Measurements from ENCODE around the gene DMD. TPM values are rescaled to one million over a fixed set of nuclear protein-coding genes. Genes with fewer than 3 reads are reported as not detected.
A peak's percentile ranks its signal among the peaks of the same experiment; 100 is the strongest.

The DMD gene
- polyA plus RNA-seq, 3 donors from 2014 or later: not detected

GRCh38 chrX:32501606-32502005, 709.7 kb downstream of the DMD start:
- no peak for DNase-seq
- H3K27me3 Mint-ChIP-seq (ENCODE audit: low read depth in 3 of 3): peaks cover 0 to 1% (median 0%) of the 10 kb centered on the region in 3 donors
- no peak overlapping the region for H3K4me3 Mint-ChIP-seq
- H3K9me3 Mint-ChIP-seq: peaks cover 0 to 5% (median 0%) of the 10 kb centered on the region in 6 donors
- H3K27ac Mint-ChIP-seq: no peak overlapping the region
- no peaks in the 10 kb centered on the region for H3K4me1 Mint-ChIP-seq
- no peaks in the 10 kb centered on the region for H3K36me3 Mint-ChIP-seq

DNA sequence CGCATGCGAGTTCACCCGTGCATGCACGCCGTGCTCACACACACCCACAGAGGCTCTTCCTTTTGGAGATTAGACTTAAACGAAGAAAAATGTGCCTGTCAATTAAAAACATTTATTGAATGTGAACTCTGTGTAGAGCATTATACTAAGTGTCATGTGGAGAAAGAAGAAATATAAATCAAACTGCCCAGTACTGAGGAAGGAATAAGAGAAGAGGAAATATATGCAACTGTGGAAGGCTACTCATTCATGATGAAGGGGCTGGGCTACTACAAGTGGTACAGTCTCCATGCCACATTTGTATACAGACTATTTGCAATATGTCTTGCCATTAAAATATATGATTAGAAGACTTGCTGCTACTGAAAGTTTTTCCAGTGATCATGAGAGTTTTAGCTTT, 714.7 kb downstream of the DMD start:
- H3K4me1 Mint-ChIP-seq: no peaks in the 10 kb centered on the region
- H3K27me3 Mint-ChIP-seq (ENCODE audit: low read depth in 3 of 3): peaks cover 0 to 1% (median 0%) of the 10 kb centered on the region in 3 donors
- H3K27ac Mint-ChIP-seq: no peak overlapping the region
- no peaks in the 10 kb centered on the region for H3K36me3 Mint-ChIP-seq
- no peak overlapping the region for H3K4me3 Mint-ChIP-seq
- no peak for DNase-seq
- peaks cover 0 to 5% (median 0%) of the 10 kb centered on the region in 6 donors for H3K9me3 Mint-ChIP-seq

DNA sequence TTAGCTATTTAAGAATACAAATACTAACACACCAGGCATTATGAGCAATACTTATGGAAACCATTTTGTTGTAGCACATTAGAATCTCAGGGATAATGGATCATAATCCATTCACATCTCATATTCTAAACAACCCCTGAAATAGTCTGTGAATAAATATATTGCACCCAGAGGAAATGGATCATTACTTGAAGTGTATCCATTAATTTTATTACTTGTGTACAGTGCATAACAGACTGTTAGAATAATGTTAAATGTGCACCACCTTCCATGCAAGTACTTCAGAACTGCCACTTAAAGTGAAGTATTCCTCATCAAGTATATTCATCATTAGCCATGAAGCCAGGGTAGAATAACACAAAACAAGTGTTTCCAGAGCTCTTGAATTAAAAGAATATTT, 715.5 kb downstream of the DMD start:
- no peaks in the 10 kb centered on the region for H3K36me3 Mint-ChIP-seq
- no peaks in the 10 kb centered on the region for H3K4me1 Mint-ChIP-seq
- H3K27ac Mint-ChIP-seq: no peak overlapping the region
- no peak overlapping the region for H3K4me3 Mint-ChIP-seq
- peaks cover 0 to 5% (median 0%) of the 10 kb centered on the region in 6 donors for H3K9me3 Mint-ChIP-seq
- H3K27me3 Mint-ChIP-seq (ENCODE audit: low read depth in 3 of 3): peaks cover 0 to 1% (median 0%) of the 10 kb centered on the region in 3 donors
- no peak for DNase-seq

DNA sequence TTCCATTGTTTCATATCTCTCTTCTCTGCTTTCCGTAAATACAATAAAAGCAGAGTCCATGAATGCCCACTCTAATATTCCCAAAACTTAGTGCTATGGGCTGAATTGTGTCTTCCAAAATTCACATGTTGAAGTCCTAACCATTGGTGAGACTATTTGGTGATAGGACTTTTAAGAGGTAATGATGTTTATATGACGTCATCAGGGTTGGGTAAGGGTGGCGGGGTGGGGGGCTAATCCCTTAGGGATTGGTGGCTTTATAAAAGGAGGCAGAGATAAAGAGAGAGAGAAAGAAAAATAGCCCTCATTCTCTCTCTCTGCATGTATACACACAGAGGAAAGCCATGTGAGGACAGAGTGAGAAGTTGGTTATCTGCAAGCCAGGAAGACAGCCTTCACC, 722.2 kb downstream of the DMD start:
- Mint-ChIP-seq H3K4me1 (no peaks in the 10 kb centered on the region), H3K36me3 (no peaks in the 10 kb centered on the region), H3K27me3 (ENCODE audit: low read depth in 3 of 3) (peaks cover 0 to 2% (median 2%) of the 10 kb centered on the region in 3 donors), H3K9me3 (no peaks in the 10 kb centered on the region), H3K4me3 (no peak overlapping the region), H3K27ac (no peak overlapping the region)
- DNase-seq: no peak

GRCh38 chrX:32483534-32484136, 727.7 kb downstream of the DMD start:
- no peaks in the 10 kb centered on the region for H3K4me1 Mint-ChIP-seq

DNA sequence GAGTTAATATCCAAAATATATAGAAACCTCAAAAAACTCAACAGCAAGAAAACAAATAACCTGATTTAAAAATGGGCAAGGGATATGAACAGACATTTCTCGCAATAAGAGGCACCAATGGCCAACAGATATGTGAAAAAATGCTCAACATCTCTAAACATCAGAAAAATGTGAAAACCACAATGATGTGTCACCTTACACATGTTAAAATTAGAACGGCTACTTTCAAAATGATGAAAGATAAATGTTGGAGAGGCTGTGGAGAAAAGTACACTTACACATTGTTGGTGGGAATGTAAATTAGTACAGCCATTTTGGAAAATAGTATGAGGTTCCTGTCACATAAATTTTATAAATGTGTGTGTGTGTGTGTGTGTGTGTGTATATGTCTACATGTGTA, 731.3 kb downstream of the DMD start:
- Mint-ChIP-seq H3K9me3 (peaks cover 0 to 3% (median 0%) of the 10 kb centered on the region in 6 donors), H3K27ac (no peak overlapping the region), H3K36me3 (no peaks in the 10 kb centered on the region), H3K27me3 (ENCODE audit: low read depth in 3 of 3) (peaks cover 0 to 10% (median 2%) of the 10 kb centered on the region in 3 donors), H3K4me3 (no peak overlapping the region), H3K4me1 (no peaks in the 10 kb centered on the region)
- DNase-seq: no peak

More at GRCh38 chrX:32483534-32484136, 727.7 kb downstream of the DMD start:
- Mint-ChIP-seq H3K9me3 (no peaks in the 10 kb centered on the region), H3K27ac (no peak overlapping the region), H3K27me3 (ENCODE audit: low read depth in 3 of 3) (peaks cover 0 to 5% (median 2%) of the 10 kb centered on the region in 3 donors), H3K36me3 (no peaks in the 10 kb centered on the region), H3K4me3 (no peak overlapping the region)
- no peak for DNase-seq

GRCh38 chrX:32472364-32472763, 739.0 kb downstream of the DMD start:
- DNase-seq: no peak
- no peaks in the 10 kb centered on the region for H3K36me3 Mint-ChIP-seq
- H3K27ac Mint-ChIP-seq: no peak overlapping the region

DNA sequence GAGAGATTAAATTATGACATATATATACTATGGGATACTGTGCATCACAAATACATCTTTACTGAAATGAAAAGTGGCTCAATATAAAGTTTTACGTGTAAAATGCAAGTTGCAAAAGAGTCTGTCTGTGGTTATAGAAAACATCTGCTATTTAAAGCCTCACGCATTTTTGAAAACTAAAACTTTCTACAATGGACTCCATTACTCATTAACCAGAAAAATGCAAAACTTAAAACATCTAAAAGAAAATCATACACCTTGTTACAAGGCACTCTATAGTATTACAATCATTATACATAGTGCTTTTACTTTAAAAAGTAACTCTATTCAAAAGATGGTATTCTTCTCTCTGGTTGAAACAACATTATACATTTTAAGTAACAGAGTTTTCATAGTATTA, 755.6 kb downstream of the DMD start:
- DNase-seq: no peak
- peaks cover 0 to 4% (median 0%) of the 10 kb centered on the region in 3 donors for H3K27me3 Mint-ChIP-seq (ENCODE audit: low read depth in 3 of 3)
- no peak overlapping the region for H3K27ac Mint-ChIP-seq
- no peak overlapping the region for H3K4me3 Mint-ChIP-seq
- H3K4me1 Mint-ChIP-seq: peaks cover 0 to 6% of the 10 kb centered on the region in 2 donors
- H3K36me3 Mint-ChIP-seq: no peaks in the 10 kb centered on the region
- peaks cover 0 to 4% (median under 1%) of the 10 kb centered on the region in 6 donors for H3K9me3 Mint-ChIP-seq

More at GRCh38 chrX:32472364-32472763, 739.0 kb downstream of the DMD start:
- peaks cover 0 to 5% (median 1%) of the 10 kb centered on the region in 6 donors for H3K9me3 Mint-ChIP-seq
- no peak overlapping the region for H3K4me3 Mint-ChIP-seq
- H3K4me1 Mint-ChIP-seq: no peaks in the 10 kb centered on the region
- peaks cover 0 to 9% (median 2%) of the 10 kb centered on the region in 3 donors for H3K27me3 Mint-ChIP-seq (ENCODE audit: low read depth in 3 of 3)

- no peak overlapping the region for H3K4me3 Mint-ChIP-seq
- no peaks in the 10 kb centered on the region for H3K36me3 Mint-ChIP-seq
- H3K9me3 Mint-ChIP-seq: peaks cover 0 to 4% (median under 1%) of the 10 kb centered on the region in 6 donors
- H3K4me1 Mint-ChIP-seq: peaks cover 13 to 28% of the 10 kb centered on the region in 2 donors
- peak in 1 of 3 donors; percentile 25 for DNase-seq
- peak overlapping the region in 1 of 6 donors; percentile 53 for H3K27ac Mint-ChIP-seq
- peaks cover 0 to 2% (median 0%) of the 10 kb centered on the region in 3 donors for H3K27me3 Mint-ChIP-seq (ENCODE audit: low read depth in 3 of 3)
Observed at GRCh38 chrX:32451954-32452695, 759.2 kb downstream of the DMD start.

- Mint-ChIP-seq H3K27me3 (ENCODE audit: low read depth in 3 of 3) (peaks cover 1 to 2% (median 1%) of the 10 kb centered on the region in 3 donors), H3K27ac (peak overlapping the region; percentile 12 to 78 (median 44)), H3K4me1 (peaks cover 33 to 57% of the 10 kb centered on the region in 2 donors), H3K36me3 (no peaks in the 10 kb centered on the region), H3K9me3 (peaks cover 0 to 4% (median 2%) of the 10 kb centered on the region in 6 donors), H3K4me3 (peak overlapping the region; percentile 43 to 62 (median 56))
- peak in 1 of 3 donors; percentile 4 for DNase-seq
Observed at GRCh38 chrX:32448945-32449344, 762.4 kb downstream of the DMD start.

DNA sequence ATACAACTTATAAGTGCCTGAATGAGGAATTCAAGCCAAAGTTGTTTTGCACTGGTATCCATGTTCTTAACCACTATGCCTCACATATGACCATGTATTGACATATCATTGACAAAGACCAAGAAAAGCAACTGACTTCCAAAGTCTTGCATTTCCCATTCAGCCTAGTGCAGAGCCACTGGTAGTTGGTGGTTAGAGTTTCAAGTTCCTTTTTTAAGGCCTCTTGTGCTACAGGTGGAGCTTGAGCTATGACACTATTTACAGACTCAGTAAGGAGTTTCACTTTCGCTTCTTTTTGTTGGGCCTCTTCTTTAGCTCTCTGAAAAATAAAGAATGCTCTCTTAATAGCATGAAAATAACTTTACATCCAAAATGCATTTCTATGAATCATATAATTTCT, 763.0 kb downstream of the DMD start:
- no peaks in the 10 kb centered on the region for H3K36me3 Mint-ChIP-seq
- peaks cover 0 to 4% (median 2%) of the 10 kb centered on the region in 6 donors for H3K9me3 Mint-ChIP-seq
- DNase-seq: peak; percentile 9 to 29 (median 24)
- H3K27ac Mint-ChIP-seq: peak overlapping the region in 5 of 6 donors; percentile 12 to 78 (median 62)
- H3K27me3 Mint-ChIP-seq (ENCODE audit: low read depth in 3 of 3): peaks cover 1 to 2% (median 1%) of the 10 kb centered on the region in 3 donors
- peak overlapping the region in 4 of 5 donors; percentile 43 to 62 (median 50) for H3K4me3 Mint-ChIP-seq
- peaks cover 36 to 62% of the 10 kb centered on the region in 2 donors for H3K4me1 Mint-ChIP-seq

DNA sequence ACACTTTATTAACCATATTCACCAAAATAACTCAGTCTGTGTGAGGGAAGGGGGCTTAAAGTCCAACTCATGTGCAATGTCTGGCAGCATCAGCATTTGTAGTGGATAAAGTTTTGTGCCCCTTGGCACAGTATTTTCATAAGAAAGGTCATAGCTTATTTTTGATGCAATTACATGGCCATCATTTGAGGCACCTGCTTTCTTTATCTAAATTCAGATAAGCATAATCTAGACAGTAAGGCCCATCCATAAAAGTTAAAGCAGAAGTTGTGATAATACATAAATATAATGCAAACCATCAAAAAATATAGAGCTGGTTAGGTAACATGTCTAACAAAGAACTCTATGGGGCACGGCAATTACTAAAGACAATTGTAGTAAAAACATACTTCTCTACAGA, 763.7 kb downstream of the DMD start:
- peaks cover 36 to 62% of the 10 kb centered on the region in 2 donors for H3K4me1 Mint-ChIP-seq
- DNase-seq: no peak
- H3K9me3 Mint-ChIP-seq: peaks cover 0 to 2% (median under 1%) of the 10 kb centered on the region in 6 donors
- H3K4me3 Mint-ChIP-seq: no peak overlapping the region
- H3K27me3 Mint-ChIP-seq (ENCODE audit: low read depth in 3 of 3): peaks cover 1 to 2% (median 1%) of the 10 kb centered on the region in 3 donors
- peaks cover 0 to 3% (median 0%) of the 10 kb centered on the region in 3 donors for H3K36me3 Mint-ChIP-seq
- peak overlapping the region in 1 of 6 donors; percentile 12 for H3K27ac Mint-ChIP-seq

GRCh38 chrX:32443841-32444240, 767.5 kb downstream of the DMD start:
- DNase-seq: no peak
- Mint-ChIP-seq H3K36me3 (peaks cover 0 to 5% (median 0%) of the 10 kb centered on the region in 3 donors), H3K4me1 (peaks cover 27 to 47% of the 10 kb centered on the region in 2 donors), H3K27me3 (ENCODE audit: low read depth in 3 of 3) (peaks cover 0 to 4% (median 1%) of the 10 kb centered on the region in 3 donors), H3K4me3 (no peak overlapping the region), H3K27ac (no peak overlapping the region), H3K9me3 (peaks cover 0 to 4% (median under 1%) of the 10 kb centered on the region in 6 donors)

DNA sequence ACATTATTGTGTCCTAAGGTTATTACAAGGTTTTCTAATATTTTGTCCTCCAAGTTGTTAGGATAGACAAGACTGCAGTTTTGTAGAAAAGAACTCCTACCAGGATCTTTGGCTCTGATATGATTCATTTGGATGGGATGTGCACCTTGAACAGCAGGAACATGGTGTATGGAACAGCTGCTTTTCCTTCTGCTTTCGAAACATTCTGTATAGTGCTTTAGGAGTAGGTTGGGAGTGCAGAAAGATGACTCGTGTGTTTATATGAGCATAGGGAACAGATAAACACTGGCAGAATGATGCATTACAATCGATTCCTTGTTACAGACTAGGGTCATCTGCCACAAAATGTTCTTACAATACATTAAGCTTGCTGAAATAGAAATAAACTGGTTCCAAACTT, 790.1 kb downstream of the DMD start:
- Mint-ChIP-seq H3K36me3 (no peaks in the 10 kb centered on the region), H3K9me3 (peaks cover 0 to 3% (median 1%) of the 10 kb centered on the region in 6 donors), H3K27ac (no peak overlapping the region), H3K27me3 (ENCODE audit: low read depth in 3 of 3) (peaks cover 0 to 4% (median 0%) of the 10 kb centered on the region in 3 donors), H3K4me3 (no peak overlapping the region), H3K4me1 (no peaks in the 10 kb centered on the region)
- DNase-seq: no peak

Measured in immature natural killer cell (primary cell).